ENCODE measurements around the gene CD320.
"Not testable (repeated sequence)": the region's sequence is repeated elsewhere in the genome, so short reads cannot be mapped to it uniquely, and the experiment has no call there.

CD320 gene

GRCh38 chr19:8310342-8311055 is 2.3 kb upstream of the CD320 start:
- DNase-seq (ENCODE audit: low read depth in 1 of 2, low spot score in 1 of 2), result no peak

DNA sequence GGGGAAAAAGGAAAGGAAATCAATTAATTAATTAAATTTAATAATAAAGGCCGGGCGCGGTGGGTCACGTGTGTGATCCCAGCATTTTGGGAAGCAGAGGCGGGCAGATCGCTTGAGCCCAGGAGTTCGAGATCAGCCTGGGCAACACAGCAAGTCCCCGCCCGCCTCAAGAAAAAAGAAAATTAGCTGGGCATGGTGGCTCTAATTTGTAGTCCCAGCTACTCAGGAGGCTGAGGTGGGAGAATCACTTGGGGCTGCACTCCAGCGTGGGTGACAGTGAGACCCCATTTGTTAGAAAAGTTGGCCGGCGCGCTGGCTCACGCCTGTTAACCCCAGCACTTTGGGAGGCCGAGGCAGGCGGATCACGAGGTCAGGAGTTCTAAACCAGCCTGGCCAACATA is 733 bp upstream of the CD320 start:
- no peak for DNase-seq (ENCODE audit: low read depth in 1 of 2, low spot score in 1 of 2)

GRCh38 chr19:8307400-8307964 is 676 bp downstream of the CD320 start:
- DNase-seq (ENCODE audit: low read depth in 1 of 2, low spot score in 1 of 2), result no peak

DNA sequence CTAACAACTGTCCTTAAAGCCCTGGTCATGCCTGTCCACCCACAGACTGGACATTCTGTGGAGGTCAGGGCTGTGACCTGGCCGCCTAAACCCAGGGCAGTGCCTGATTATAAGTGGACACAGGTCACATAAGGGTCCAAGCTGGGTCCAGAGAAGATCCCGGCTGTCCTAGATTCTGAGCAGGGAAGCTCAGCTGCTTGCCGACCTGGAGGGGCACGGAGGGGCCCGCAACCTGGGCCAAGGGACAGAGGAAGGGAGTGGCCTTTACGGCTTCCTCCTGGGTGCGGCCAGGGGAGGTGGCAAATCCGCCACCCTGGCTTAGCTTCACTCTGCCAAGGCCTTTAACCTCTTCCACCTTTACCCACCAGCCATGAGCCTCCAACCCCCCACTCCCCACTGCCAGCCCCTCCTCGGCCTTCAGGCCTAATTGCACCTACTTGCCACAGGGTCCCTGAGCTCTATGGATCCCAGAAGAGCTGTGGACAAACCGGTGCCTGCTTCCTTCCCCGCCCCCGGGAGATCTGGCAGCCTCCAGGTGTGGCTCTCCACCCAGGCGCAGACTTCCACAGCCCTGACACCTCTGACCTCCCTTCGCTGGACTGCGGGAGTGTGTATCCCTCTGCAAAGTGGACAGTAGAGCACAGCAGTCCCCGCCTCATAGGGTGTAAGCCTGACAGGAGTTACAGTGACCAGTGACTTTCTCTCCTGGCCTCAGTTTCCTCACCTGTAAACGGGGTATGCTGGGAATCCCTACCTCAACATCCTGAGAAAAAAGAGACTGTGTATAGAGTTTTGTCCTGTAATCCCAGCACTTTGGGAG is 1.7 kb downstream of the CD320 start:
- DNase-seq (ENCODE audit: low read depth in 1 of 2, low spot score in 1 of 2), result no peak

DNA sequence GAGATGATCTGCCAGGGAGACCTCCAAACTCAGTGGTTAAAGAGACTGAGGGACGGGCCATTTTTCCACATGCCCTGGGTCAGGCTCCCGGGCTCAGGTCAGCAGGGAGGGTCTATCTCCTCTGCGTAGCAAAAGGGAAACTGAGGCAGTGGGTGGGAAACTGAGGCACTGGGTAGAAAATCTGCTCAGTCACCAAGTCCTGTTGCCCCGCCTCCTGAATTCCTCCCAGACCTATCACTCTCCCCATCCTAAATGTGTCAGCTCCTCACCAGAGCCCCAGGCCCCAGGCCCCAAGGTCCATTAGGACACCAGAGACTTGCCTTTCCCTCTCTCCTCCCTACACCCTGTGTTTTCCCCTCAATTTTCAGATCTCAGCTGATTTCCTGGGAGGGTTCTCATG is 2.4 kb downstream of the CD320 start:
- DNase-seq (ENCODE audit: low read depth in 1 of 2, low spot score in 1 of 2), result no peak

DNA sequence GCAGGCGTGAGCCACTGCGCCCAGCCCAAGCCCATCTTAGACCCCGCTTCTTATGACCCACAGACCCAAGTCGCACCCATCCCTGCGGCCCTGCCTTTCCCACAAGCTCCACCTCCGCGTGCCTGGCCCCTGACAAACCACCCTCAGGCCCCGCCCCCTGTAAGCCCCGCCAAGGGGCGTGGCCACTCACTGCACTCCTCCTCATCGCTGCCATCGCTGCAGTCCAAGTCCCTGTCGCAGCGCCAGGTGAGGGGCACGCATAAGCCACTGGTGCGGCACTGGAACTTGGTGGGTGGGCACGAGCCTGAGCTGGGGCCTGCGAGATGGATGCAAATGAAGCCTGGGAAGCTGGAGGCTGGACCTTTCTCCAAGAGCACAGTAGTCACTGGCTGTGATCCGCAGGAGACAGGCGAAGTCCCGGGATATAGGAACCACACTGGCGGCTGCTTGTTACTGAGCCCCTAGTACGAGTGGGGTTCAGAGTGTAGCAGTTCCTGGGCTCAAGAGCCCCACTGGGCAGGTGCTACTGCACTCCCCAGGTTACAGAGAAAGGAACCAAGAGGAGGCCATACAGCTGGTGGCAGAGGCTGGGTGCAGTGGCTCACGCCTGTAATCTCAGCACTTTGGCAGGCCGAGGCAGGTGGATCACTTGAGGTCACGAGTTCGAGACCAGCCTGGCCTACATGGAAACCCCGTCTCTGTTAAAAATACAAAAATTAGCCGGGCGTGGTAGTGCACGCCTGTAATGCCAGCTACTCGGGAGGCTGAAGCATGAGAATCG is 3.1 kb downstream of the CD320 start:
- no peak for DNase-seq (ENCODE audit: low read depth in 1 of 2, low spot score in 1 of 2)

DNA sequence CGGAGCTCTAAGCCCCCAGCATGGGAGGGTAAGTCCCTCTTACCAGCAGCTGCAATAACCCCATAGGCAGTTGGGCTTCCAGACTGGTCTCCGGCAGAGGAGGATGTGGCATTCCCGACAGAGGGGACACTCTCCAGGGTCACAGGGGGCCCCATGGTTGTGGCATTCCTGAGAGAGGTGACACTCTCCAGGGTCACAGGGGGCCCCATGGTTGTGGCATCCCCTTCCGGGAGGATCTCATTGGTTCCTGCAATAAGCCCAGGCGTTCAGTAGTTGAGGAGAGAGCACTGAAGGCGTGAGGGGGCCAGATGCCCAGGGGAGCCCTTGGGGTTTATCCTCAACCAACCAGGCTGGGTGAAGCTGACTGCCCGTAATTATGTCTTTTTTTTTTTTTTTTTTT is 5.4 kb downstream of the CD320 start:
- no peak for DNase-seq (ENCODE audit: low read depth in 1 of 2, low spot score in 1 of 2)

GRCh38 chr19:8302357-8302691 is 5.8 kb downstream of the CD320 start:
- DNase-seq (ENCODE audit: low read depth in 1 of 2, low spot score in 1 of 2), result no peak

GRCh38 chr19:8291337-8291736 is 16.8 kb downstream of the CD320 start:
- not testable (repeated sequence) for DNase-seq (ENCODE audit: low read depth in 1 of 2, low spot score in 1 of 2)

DNA sequence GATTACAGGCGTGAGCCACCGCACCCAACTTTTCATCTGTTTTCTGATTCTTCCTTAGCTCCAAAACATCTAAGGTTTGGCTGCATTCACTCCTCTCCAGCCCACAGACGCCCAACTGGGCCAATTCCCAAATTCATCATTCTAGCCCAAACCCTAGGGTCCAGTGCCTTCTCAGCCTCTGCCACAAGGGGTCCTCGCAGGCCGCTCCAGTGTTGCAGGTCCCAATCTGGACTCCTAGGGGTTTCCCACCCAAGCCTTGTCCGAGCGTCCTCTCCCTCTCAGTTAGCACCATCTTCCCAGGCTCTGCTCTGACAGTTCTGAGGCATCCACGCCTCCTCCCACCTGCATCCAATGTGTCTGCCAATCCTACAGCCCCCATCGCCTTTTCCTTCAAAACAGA is 31.6 kb downstream of the CD320 start:
- DNase-seq (ENCODE audit: low read depth in 1 of 2, low spot score in 1 of 2), result not testable (repeated sequence)

DNA sequence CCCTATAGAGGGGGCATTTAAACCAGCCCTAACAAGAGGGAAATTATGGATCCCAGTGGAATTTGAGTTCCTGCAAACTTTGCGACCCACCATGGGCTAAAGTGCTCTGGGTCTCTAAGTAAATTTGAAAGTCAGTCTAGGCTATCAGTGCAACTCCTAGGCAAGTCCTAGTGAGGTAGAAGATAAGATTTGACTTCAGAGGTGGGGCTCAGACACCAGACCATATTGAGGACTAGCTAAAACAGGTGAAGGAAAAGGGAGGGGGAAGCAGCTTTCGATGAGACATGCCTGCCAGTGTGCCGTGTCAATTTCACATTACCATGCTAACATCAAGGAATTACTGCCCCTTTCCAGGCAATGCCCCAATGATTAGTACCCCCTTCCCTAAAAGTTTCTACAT is 38.4 kb downstream of the CD320 start:
- no peak for DNase-seq (ENCODE audit: low read depth in 1 of 2, low spot score in 1 of 2)

- no peak for DNase-seq (ENCODE audit: low read depth in 1 of 2, low spot score in 1 of 2)
Measured at GRCh38 chr19:8265872-8266271, 42.3 kb downstream of the CD320 start.

- not testable (repeated sequence) for DNase-seq (ENCODE audit: low read depth in 1 of 2, low spot score in 1 of 2)
Measured at GRCh38 chr19:8264248-8264647, 43.9 kb downstream of the CD320 start.

GRCh38 chr19:8262431-8262830 is 45.7 kb downstream of the CD320 start:
- no peak for DNase-seq (ENCODE audit: low read depth in 1 of 2, low spot score in 1 of 2)

DNA sequence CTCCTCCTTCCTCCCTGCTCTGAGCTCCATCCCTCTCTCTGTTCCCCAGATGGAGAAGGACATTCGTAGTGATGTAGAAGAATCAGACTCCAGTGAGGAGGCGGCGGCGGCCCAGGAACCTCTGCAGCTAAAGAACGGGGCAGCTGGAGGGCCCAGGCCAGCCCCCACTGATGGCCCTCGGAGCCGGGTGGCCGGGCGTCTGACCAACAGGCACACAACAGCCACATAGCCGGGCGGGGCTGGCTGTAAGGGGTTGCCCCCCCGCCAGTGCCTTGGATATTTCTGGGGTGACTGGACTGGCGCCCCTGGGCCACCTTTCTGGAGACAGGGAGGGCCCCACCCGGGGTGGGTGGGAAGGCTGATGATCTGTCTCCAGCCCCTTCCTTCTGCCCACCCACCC is 46.3 kb downstream of the CD320 start:
- DNase-seq (ENCODE audit: low read depth in 1 of 2, low spot score in 1 of 2), result no peak

- DNase-seq (ENCODE audit: low read depth in 1 of 2, low spot score in 1 of 2), result no peak
Measured at GRCh38 chr19:8261347-8261746, 46.8 kb downstream of the CD320 start.

DNA sequence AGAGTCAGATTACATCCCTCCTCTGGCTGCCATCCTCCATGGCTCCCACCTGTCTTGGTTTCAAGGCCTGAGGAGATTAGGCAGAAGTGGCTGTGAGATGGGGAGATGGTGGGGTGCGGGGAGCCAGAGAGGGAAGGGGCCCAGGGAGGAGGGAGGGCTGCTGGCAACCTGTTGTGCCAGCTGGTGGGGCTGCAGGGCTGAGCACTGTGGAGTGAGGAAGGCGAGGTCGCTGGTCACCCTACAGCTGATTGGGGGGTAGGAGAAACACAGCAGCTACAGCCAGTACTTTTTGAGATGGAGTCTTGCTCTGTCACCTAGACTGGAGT is 48.3 kb downstream of the CD320 start:
- DNase-seq (ENCODE audit: low read depth in 1 of 2, low spot score in 1 of 2), result no peak

- no peak for DNase-seq (ENCODE audit: low read depth in 1 of 2, low spot score in 1 of 2)
Measured at GRCh38 chr19:8259142-8259921, 48.8 kb downstream of the CD320 start.

- no peak for DNase-seq (ENCODE audit: low read depth in 1 of 2, low spot score in 1 of 2)
Measured at GRCh38 chr19:8257052-8257443, 51.1 kb downstream of the CD320 start.

DNA sequence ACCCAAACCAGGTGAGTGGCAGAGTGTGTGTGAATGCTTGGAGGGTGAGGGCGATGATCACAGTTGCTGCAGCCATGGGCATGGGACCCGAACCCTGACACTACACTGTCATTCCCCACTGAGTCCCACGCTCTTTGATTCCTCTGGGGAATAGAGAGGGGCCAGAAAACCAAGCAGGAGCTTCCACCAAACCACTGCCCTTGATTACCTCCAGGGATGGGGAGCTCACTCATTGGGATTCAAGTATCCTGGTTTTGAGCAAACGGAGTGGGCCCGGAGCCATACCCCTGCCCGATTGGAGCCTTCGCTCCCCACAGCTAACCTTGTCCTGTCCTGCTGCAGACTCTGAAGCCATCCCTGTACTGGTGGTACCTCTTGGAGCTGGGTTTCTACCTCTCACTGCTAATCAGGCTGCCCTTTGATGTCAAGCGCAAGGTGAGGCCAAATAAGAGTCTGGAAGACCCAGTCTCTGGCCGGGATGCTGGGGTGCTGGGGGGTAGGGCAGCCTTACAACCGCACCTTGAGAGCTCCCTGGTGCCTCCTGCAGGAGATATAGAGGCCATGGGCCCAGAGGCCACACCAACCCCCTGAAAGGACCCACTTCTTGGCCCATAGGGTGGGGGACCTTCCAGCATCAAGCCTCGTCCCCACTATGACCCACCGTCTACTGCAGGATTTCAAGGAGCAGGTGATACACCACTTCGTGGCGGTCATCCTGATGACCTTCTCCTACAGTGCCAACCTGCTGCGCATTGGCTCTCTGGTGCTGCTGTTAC is 51.7 kb downstream of the CD320 start:
- no peak for DNase-seq (ENCODE audit: low read depth in 1 of 2, low spot score in 1 of 2)

Measured in activated T-helper 1 cell treated with anti-CD3 and anti-CD28 coated beads, Interleukin-2, amount 50 U/mL, for 16 hours (primary cell).